K562 (cell line): Measurements from ENCODE around the gene PIH1D1. TPM values are rescaled to one million over a fixed set of nuclear protein-coding genes. Genes with fewer than 3 reads are reported as not detected.

Experiments used
- CBX5 ChIP-seq: IDR thresholded peaks from 2 replicates; pipeline ENCODE4 v1.6.1; 2014; ENCODE audit warnings: low read depth, borderline replicate concordance
- ESRRA ChIP-seq: fragments of 450-650 bp; IDR thresholded peaks from 2 replicates; pipeline ENCODE4 v1.6.1; 2014; ENCODE audit warnings: low read depth, mild to moderate bottlenecking, moderate library complexity, borderline replicate concordance
- ETV6 ChIP-seq, 3 experiments: fragments of 150-350 bp in 1 of 3; sonication (generic) in 1 of 3; formaldehyde crosslinking in 1 of 3; IDR thresholded peaks; 2 replicates each; pipeline versions ENCODE4 v1.6.1 to v1.8.0; 2014 to 2022; ENCODE audit warnings: borderline replicate concordance in 2 of 3, low read depth in 2 of 3, antibody characterized with exemption in 1 of 3, low read length in 1 of 3, mild to moderate bottlenecking in 1 of 3, missing genetic modification reagents in 1 of 3
- HNRNPL ChIP-seq: fragments of 200-400 bp; formaldehyde crosslinking; IDR thresholded peaks from 2 replicates; pipeline ENCODE4 v1.6.1; 2017; ENCODE audit warnings: low read depth, mild to moderate bottlenecking, low read length
- KAT2B ChIP-seq: IDR thresholded peaks from one replicate; pipeline ENCODE4 v1.6.1; 2012; ENCODE audit warnings: low read depth, mild to moderate bottlenecking, control low read depth, inconsistent platforms, low read length, moderate library complexity
- KLF13 ChIP-seq: fragments of 450-650 bp; IDR thresholded peaks from 2 replicates; pipeline ENCODE4 v1.6.1; 2016; ENCODE audit warnings: missing genetic modification characterization, low read depth, mild to moderate bottlenecking, missing compliant biosample characterization, moderate library complexity, borderline replicate concordance
- NCOA6 ChIP-seq: fragments of 450-650 bp; IDR thresholded peaks from 2 replicates; pipeline ENCODE4 v1.6.1; 2017; ENCODE audit warnings: mild to moderate bottlenecking
- NR2C2 ChIP-seq, 2 experiments: fragments of 200-800 bp in 1 of 2; sonication (Bioruptor generic) in 1 of 2; sonication (generic) in 1 of 2; formaldehyde crosslinking in 1 of 2; IDR thresholded peaks; 2 replicates each; pipeline versions ENCODE4 v1.6.1 to v1.8.0; 2016 to 2022; ENCODE audit warnings: mild to moderate bottlenecking in 1 of 2, missing compliant biosample characterization in 1 of 2, missing genetic modification characterization in 1 of 2, missing genetic modification reagents in 1 of 2
- RBM25 ChIP-seq: fragments of 200-400 bp; formaldehyde crosslinking; IDR thresholded peaks from 2 replicates; pipeline ENCODE4 v1.6.1; 2018; ENCODE audit warnings: low read length, low read depth, moderate library complexity; ENCODE audit not compliant: severe bottlenecking
- TAL1 ChIP-seq: fragments of 450-650 bp; IDR thresholded peaks from 2 replicates; pipeline ENCODE4 v1.6.1; 2016; ENCODE audit warnings: mild to moderate bottlenecking
- XRCC3 ChIP-seq: fragments of 450-650 bp; IDR thresholded peaks from 2 replicates; pipeline ENCODE4 v1.6.1; 2017; ENCODE audit warnings: mild to moderate bottlenecking, moderate library complexity
- YY1 ChIP-seq, 3 experiments: IDR thresholded peaks; 2 replicates each; pipeline ENCODE4 v1.6.1; 2011; ENCODE audit warnings: low read length in 2 of 3, mild to moderate bottlenecking in 2 of 3, moderate library complexity in 2 of 3, borderline replicate concordance in 1 of 3, control low read depth in 1 of 3, low read depth in 1 of 3; ENCODE audit not compliant: insufficient read depth in 3 of 3, insufficient replicate concordance in 2 of 3, control insufficient read depth in 1 of 3, insufficient read length in 1 of 3; ENCODE audit errors: extremely low read depth in 1 of 3
- ZNF253 ChIP-seq: fragments of 250-450 bp; sonication (Bioruptor Pico); conservative IDR thresholded peaks from 2 replicates; pipeline ENCODE4 v1.6.1; 2021; ENCODE audit warnings: mild to moderate bottlenecking
- ZNF408 ChIP-seq: fragments of 250-450 bp; sonication (Bioruptor Pico); IDR thresholded peaks from 2 replicates; pipeline ENCODE4 v1.4.0; 2020; ENCODE audit warnings: low read depth, mild to moderate bottlenecking, moderate library complexity
- ZNF445 ChIP-seq: fragments of 250-450 bp; sonication (Bioruptor Pico); IDR thresholded peaks from 2 replicates; pipeline ENCODE4 v1.4.0; 2020; ENCODE audit warnings: low read depth, mild to moderate bottlenecking, moderate library complexity
- ZNF707 ChIP-seq: fragments of 250-450 bp; sonication (Bioruptor Pico); conservative IDR thresholded peaks from 2 replicates; pipeline ENCODE4 v1.8.0; 2022; ENCODE audit warnings: inconsistent platforms, mild to moderate bottlenecking, moderate library complexity
- polyA plus RNA-seq, 8 experiments: library from polyadenylated mRNA; depleted of rRNA in 4 of 8; stranded (reverse) in 5 of 8; unstranded in 3 of 8; fragments of >200 nt; fragmentation: Nextera tagmentation in 2 of 8; fragmentation: Illumina TruSeq in 1 of 8; extraction: Ambion mirVana in 2 of 8; extraction: Trizol in 1 of 8; gene quantifications; 2 replicates each; pipeline versions ENCODE4 v1.2.1 to v1.2.3, GENCODE V29; 2011 to 2014; ENCODE audit warnings: inconsistent platforms in 1 of 8, missing spikeins in 1 of 8
- total RNA-seq, 7 experiments: library from RNA; depleted of rRNA in 6 of 7; stranded (reverse); fragments of >200 nt in 6 of 7; fragmentation: Illumina TruSeq in 2 of 7; extraction: Trizol in 2 of 7; gene quantifications; 2 replicates each; pipeline versions ENCODE4 v1.2.1 to v1.2.3, GENCODE V29; 2011 to 2021; ENCODE audit warnings: low replicate concordance in 1 of 7
- TF ChIP-seq, protein P1 (sequence below), 2 experiments: fragments of 450-650 bp; IDR thresholded peaks; 2 replicates each; pipeline ENCODE4 v1.6.1; 2016; ENCODE audit warnings: mild to moderate bottlenecking in 2 of 2, borderline replicate concordance in 1 of 2, low read depth in 1 of 2, moderate library complexity in 1 of 2
- TF ChIP-seq, protein P2 (sequence below): fragments of 250-450 bp; sonication (Bioruptor Pico); IDR thresholded peaks from 2 replicates; pipeline ENCODE4 v1.5.0; 2021

The PIH1D1 gene
- total and polyA plus RNA-seq, 9 of the 15 experiments (the other 6 are each of a cell fraction or from before 2014, with no cell fraction given) = 26.5 to 224 (median 137) TPM

DNA sequence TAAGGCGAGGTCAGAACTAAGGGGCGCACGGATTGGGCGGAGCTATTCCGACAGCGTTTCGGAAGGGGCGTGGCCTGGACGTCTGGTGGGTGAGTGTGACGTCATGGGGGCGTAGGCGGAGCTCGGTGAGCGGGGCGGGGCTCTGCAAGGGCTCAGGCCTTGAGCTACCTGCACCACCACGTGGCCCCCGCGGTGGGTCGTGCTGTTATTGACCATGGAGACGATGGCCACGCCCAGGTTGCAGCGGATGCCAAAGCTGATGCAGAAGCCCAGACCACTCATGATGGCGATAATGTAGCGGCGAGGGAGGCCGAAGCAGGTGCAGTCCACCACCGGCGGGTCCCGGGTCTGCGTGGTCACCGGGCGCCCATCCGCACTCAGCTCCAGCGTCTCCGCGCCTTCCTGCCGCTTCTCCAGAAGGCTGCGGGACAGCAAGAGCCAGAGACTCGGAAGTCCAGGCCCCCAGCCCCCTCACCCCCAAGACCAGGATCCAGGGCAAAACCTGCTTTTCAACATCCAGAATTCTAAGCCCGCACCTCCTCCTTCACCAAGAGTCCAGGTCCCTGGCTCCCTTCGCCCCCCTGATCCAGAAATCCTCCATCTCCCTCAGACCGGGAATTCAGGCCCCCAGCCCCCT lies 15.1 kb downstream of the PIH1D1 start (continued):
- TF ChIP-seq TAL1 (no peak), ZNF445 (CRISPR knock-in tag) (no peak), RBM25 (no peak), KAT2B (no peak), HNRNPL (no peak), ESRRA (no peak), ZNF253 (CRISPR knock-in tag) (no peak), CBX5 (no peak), KLF13 (no peak), ZNF707 (CRISPR knock-in tag) (no peak), NCOA6 (no peak), NR2C2 (CRISPR knock-in tag; IDR thresholded peaks at IDR 0.05) (no peak), NR2C2 (tag; IDR thresholded peaks at IDR 0.05) (no peak), ZNF408 (CRISPR knock-in tag) (no peak), YY1 (IDR thresholded peaks at IDR 0.05; ENCODE audit: borderline replicate concordance in 1 of 3, control insufficient read depth in 1 of 3, extremely low read depth in 1 of 3, insufficient read depth in 3 of 3, insufficient read length in 1 of 3, insufficient replicate concordance in 2 of 3, low read depth in 1 of 3, low read length in 2 of 3) (no peak), XRCC3 (no peak), ETV6 (IDR thresholded peaks at IDR 0.05; ENCODE audit: borderline replicate concordance in 1 of 2, low read depth in 2 of 2, low read length in 1 of 2) (no peak), ETV6 (CRISPR knock-in tag; IDR thresholded peaks at IDR 0.05; ENCODE audit: borderline replicate concordance) (no peak)
- TF ChIP-seq, protein P1, sequence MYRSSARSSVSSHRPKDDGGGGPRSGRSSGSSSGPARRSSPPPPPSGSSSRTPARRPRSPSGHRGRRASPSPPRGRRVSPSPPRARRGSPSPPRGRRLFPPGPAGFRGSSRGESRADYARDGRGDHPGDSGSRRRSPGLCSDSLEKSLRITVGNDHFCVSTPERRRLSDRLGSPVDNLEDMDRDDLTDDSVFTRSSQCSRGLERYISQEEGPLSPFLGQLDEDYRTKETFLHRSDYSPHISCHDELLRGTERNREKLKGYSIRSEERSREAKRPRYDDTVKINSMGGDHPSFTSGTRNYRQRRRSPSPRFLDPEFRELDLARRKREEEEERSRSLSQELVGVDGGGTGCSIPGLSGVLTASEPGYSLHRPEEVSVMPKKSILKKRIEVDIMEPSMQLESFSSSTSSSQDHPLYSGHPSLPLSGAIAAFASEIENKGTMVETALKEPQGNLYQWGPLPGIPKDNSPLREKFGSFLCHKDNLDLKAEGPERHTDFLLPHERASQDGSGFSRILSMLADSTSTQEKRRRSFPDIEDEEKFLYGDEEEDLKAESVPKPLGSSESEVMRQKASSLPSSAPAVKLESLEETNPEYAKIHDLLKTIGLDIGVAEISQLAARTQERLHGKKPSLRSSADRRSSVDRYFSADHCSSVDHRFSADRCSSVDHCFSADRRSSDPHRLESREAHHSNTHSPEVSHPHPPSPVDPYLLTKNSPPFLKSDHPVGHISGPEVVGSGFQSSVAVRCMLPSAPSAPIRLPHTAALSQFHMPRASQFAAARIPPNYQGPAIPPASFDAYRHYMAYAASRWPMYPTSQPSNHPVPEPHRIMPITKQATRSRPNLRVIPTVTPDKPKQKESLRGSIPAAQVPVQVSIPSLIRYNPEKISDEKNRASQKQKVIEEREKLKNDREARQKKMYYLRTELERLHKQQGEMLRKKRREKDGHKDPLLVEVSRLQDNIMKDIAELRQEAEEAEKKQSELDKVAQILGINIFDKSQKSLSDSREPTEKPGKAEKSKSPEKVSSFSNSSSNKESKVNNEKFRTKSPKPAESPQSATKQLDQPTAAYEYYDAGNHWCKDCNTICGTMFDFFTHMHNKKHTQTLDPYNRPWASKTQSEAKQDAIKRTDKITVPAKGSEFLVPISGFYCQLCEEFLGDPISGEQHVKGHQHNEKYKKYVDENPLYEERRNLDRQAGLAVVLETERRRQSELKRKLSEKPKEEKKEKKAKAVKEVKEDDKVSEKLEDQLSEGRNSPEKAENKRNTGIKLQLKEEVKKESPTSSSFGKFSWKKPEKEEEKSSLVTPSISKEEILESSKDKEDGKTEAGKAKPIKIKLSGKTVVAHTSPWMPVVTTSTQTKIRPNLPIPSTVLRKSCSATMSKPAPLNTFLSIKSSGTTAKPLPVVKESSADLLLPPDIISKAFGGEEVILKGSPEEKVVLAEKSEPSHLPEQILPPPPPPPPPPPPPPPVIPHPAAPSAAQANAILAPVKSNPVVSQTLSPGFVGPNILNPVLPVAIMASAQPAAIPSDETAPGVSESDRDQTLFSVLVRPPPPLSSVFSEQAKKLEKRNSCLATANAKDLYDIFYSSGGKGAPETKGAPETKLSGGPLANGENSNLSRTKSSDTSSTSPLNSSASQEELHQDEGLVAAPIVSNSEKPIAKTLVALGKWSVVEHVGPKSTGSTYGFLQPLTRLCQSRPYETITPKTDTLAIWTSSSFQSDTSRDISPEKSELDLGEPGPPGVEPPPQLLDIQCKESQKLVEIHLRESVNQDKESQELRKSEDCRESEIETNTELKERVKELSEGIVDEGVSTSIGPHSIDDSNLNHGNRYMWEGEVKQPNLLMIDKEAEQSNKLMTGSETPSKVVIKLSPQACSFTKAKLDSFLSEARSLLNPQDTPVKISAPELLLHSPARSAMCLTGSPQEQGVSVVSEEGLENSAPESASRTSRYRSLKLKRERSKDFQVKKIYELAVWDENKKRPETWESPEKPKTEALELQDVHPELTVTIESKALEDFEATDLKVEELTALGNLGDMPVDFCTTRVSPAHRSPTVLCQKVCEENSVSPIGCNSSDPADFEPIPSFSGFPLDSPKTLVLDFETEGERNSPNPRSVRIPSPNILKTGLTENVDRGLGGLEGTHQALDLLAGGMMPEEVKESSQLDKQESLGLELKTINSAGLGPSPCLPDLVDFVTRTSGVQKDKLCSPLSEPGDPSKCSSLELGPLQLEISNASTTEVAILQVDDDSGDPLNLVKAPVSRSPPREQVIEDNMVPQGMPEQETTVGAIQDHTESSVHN (IDR thresholded peaks at IDR 0.05; ENCODE audit: borderline replicate concordance in 1 of 2, low read depth in 1 of 2) = no peak
- TF ChIP-seq, protein P2, sequence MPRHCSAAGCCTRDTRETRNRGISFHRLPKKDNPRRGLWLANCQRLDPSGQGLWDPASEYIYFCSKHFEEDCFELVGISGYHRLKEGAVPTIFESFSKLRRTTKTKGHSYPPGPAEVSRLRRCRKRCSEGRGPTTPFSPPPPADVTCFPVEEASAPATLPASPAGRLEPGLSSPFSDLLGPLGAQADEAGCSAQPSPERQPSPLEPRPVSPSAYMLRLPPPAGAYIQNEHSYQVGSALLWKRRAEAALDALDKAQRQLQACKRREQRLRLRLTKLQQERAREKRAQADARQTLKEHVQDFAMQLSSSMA (CRISPR knock-in tag) = no peak
